Pancreas (tissue), 10 donors: ENCODE results near the gene PEMT. TPM values are rescaled to one million over a fixed set of nuclear protein-coding genes. Genes with fewer than 3 reads are reported as not detected.

ENCODE experiments used
- ATAC-seq, 4 donors: fragments of 200-7000 bp; cut with Tn5 transposase; one replicate each; pipeline versions ENCODE4 v1.8.0 to v1.9.1; 2020; ENCODE audit warnings: mild to moderate bottlenecking in 4 of 4, moderate library complexity in 4 of 4
- DNase-seq, 6 donors: peaks; one replicate each; pipeline ENCODE4 v3.0.0-alpha.2; 2020
- FAIRE-seq: peaks from 2 replicates; lab custom pipeline; 2012; peaks lifted over from hg19 to GRCh38; lab: Jason Lieb, UNC
- H3K27ac ChIP-seq, 4 donors: fragments of 200-600 bp; sonication (generic); 1 replicate in 3 of 4; 2 replicates in 1 of 4; pipeline versions ENCODE4 v1.5.0 to v1.8.0; 2020
- H3K27me3 ChIP-seq, 4 donors: fragments of 200-600 bp; one replicate each; pipeline ENCODE4 v1.8.0; 2021
- H3K36me3 ChIP-seq, 3 donors: fragments of 200-600 bp; sonication (generic) in 1 of 3; one replicate each; pipeline versions ENCODE4 v1.5.0 to v1.8.0; 2020 to 2021
- H3K4me1 ChIP-seq, 3 donors: fragments of 200-600 bp; one replicate each; pipeline ENCODE4 v1.8.0; 2021
- H3K4me3 ChIP-seq, 4 donors: fragments of 200-600 bp; sonication (generic) in 2 of 4; one replicate each; pipeline versions ENCODE4 v1.5.0 to v1.8.0; 2020 to 2021
- H3K9me3 ChIP-seq, 4 donors: fragments of 200-600 bp; one replicate each; pipeline ENCODE4 v1.8.0; 2021
- CTCF ChIP-seq, 4 donors: fragments of 200-600 bp; sonication (generic) in 3 of 4; IDR thresholded peaks; one replicate each; pipeline versions ENCODE4 v1.5.0 to v1.8.0; 2021; ENCODE audit warnings: antibody characterized with exemption in 4 of 4
- WGBS, 2 donors: extraction: QIAGEN DNeasy Blood & Tissue Kit; methylation state at CpG; one replicate each; pipeline ENCODE4 v1.1.7; 2013; 5-methylcytosine and 5-hydroxymethylcytosine counted together
- intact Hi-C, 3 donors: fragments of 100-400 bp; cut with DNase I; formaldehyde crosslinking; loops; one replicate each; pipeline versions ENCODE4 v1.11.1 to v1.14.2; 2022
- polyA plus RNA-seq, 2 donors: library from polyadenylated mRNA; stranded (reverse); fragments of 200-250 nt; gene quantifications; one replicate each; pipeline ENCODE4 v1.2.3, GENCODE V29; 2013
- total RNA-seq, 6 donors: library from RNA; stranded (reverse); fragmentation: NEBNext Ultra II Directional in 4 of 6; extraction: Animal tissue kit (Norgen Biotek cat#: 25700) in 4 of 6; gene quantifications; one replicate each; pipeline versions ENCODE4 v1.2.1 to v1.2.4, GENCODE V29; 2021 to 2023
- donor health status: healthy with polysubstance abuse.
- donor health status: DM: no; HTN: no; CAD: no; lungs with moderate emphysema.
- donor health status: DM: no; HTN: no; CAD: no.
- donor health status: control.
- donor health status: control.
- donor health status: Bipolar disorder and iron deficiency.
- donor health status: DM: yes; HTN: yes; CAD: no.
- donor health status: DM: no; HTN: no; CAD: no.
- donor health status: DM: no; HTN: no; CAD: no.
- donor health status: DM: yes; HTN: yes; CAD: no.

The PEMT gene
- total and polyA plus RNA-seq, 8 donors, result 14.8 to 109 (median 24.6) TPM

- intact Hi-C loops, result no loop called here
- ATAC-seq (no peak), DNase-seq (no peak), FAIRE-seq (no peak)
- Histone ChIP-seq H3K27ac (no peak overlapping the region), H3K4me1 (no peaks in the 10 kb centered on the region), H3K4me3 (no peak overlapping the region), H3K9me3 (no peaks in the 10 kb centered on the region), H3K27me3 (no peaks in the 10 kb centered on the region), H3K36me3 (no peaks in the 10 kb centered on the region)
- WGBS, 2 donors, result 81 to 87% methylated on average over 19 of the region's 19 CpGs
- TF ChIP-seq CTCF (IDR thresholded peaks at IDR 0.05), result no peak
Observed at GRCh38 chr17:17626151-17626805, 34.8 kb upstream of the PEMT start.

GRCh38 chr17:17624741-17625140 is 33.2 kb upstream of the PEMT start:
- 36 to 48% methylated on average over 9 of the region's 9 CpGs for WGBS, 2 donors
- H3K9me3 ChIP-seq, result no peaks in the 10 kb centered on the region
- no peaks in the 10 kb centered on the region for H3K27me3 ChIP-seq
- ATAC-seq (peak in 1 of 4 donors; percentile 11), DNase-seq (no peak), FAIRE-seq (no peak)
- H3K4me1 ChIP-seq, result no peaks in the 10 kb centered on the region
- no peak overlapping the region for H3K4me3 ChIP-seq
- no peak for TF ChIP-seq CTCF (IDR thresholded peaks at IDR 0.05)
- intact Hi-C loops, result no loop called here
- no peak overlapping the region for H3K27ac ChIP-seq
- no peaks in the 10 kb centered on the region for H3K36me3 ChIP-seq

GRCh38 chr17:17623904-17624303 is 32.4 kb upstream of the PEMT start:
- Histone ChIP-seq H3K27ac (no peak overlapping the region), H3K36me3 (no peaks in the 10 kb centered on the region), H3K9me3 (no peaks in the 10 kb centered on the region), H3K27me3 (no peaks in the 10 kb centered on the region), H3K4me3 (no peak overlapping the region), H3K4me1 (no peaks in the 10 kb centered on the region)
- intact Hi-C loops, result no loop called here
- FAIRE-seq (no peak), DNase-seq (no peak), ATAC-seq (no peak)
- WGBS, 2 donors, result 93 to 97% methylated on average over 9 of the region's 9 CpGs
- no peak for TF ChIP-seq CTCF (IDR thresholded peaks at IDR 0.05)

- intact Hi-C loops, result no loop called here
- FAIRE-seq, result no peak
- 73 to 81% methylated on average over 6 of the region's 6 CpGs for WGBS, 2 donors
Observed at GRCh38 chr17:17621254-17621653, 29.7 kb upstream of the PEMT start.

More at GRCh38 chr17:17621254-17621653, 29.7 kb upstream of the PEMT start:
- no peak for ATAC-seq
- no peak for DNase-seq
- H3K27ac ChIP-seq, result no peak overlapping the region
- TF ChIP-seq CTCF (IDR thresholded peaks at IDR 0.05), result no peak
- H3K36me3 ChIP-seq, result no peaks in the 10 kb centered on the region
- H3K4me3 ChIP-seq, result no peak overlapping the region
- H3K9me3 ChIP-seq, result no peaks in the 10 kb centered on the region
- no peaks in the 10 kb centered on the region for H3K27me3 ChIP-seq
- no peaks in the 10 kb centered on the region for H3K4me1 ChIP-seq
